Spleen (tissue), 7 donors: ENCODE results near the gene TMEFF1.

ENCODE experiments used
- CTCF ChIP-seq, 11 experiments: fragments of 200-600 bp in 7 of 11; fragments of 450-650 bp in 4 of 11; sonication (generic) in 4 of 11; IDR thresholded peaks in 8 of 11; conservative IDR thresholded peaks in 3 of 11; 1 replicate in 7 of 11; 2 replicates in 4 of 11; pipeline versions ENCODE4 v1.4.0 to v1.8.0; 2016 to 2021; ENCODE audit warnings: antibody characterized with exemption in 11 of 11, inconsistent platforms in 4 of 11, mild to moderate bottlenecking in 1 of 11
- POLR2AphosphoS5 ChIP-seq, 3 donors: sonication (generic); formaldehyde crosslinking; IDR thresholded peaks; one replicate each; pipeline ENCODE4 v1.5.1; 2017; ENCODE audit warnings: antibody characterized with exemption in 3 of 3
- donor health status: DM: no; HTN: no; CAD: no; lungs with moderate emphysema.
- donor health status: DM: no; HTN: no; CAD: no.
- donor health status: DM: no; HTN: no; CAD: no.

GRCh38 chr9:100623969-100624368 is 151.0 kb downstream of the TMEFF1 start:
- no peak for TF ChIP-seq CTCF (IDR thresholded peaks at IDR 0.05 in 8 of 11, conservative IDR thresholded peaks at IDR 0.05 in 3 of 11)
- TF ChIP-seq POLR2AphosphoS5 (IDR thresholded peaks at IDR 0.05), result no peak
